HCT116 (cell line): ENCODE results near the gene CRLF1. TPM values are rescaled to one million over a fixed set of nuclear protein-coding genes. Genes with fewer than 3 reads are reported as not detected.

ENCODE experiments used
- ATAC-seq: fragments of 200-7000 bp; cut with Tn5 transposase; 2 replicates; pipeline ENCODE4 v1.9.1; 2020; ENCODE audit warnings: mild to moderate bottlenecking, moderate library complexity
- BruUV-seq: library from RNA; stranded (reverse); fragments of 400-500 nt; replicated peaks from 2 replicates; lab custom pipeline; 2021; lab: Mats Ljungman, UMichigan
- CTCF ChIA-PET: fragments of 300-600 bp; sonication (Branson Sonifier 250); formaldehyde crosslinking; loops from one replicate; lab custom pipeline; 2021; ENCODE audit warnings: antibody characterized with exemption; lab: Charles Lee
- POLR2A ChIA-PET: fragments of 300-600, 350-600 bp; sonication (Branson Sonifier 250); formaldehyde crosslinking; loops from one replicate; lab custom pipeline; 2021; ENCODE audit warnings: antibody characterized with exemption; lab: Charles Lee
- RAD21 ChIA-PET, 2 experiments: fragments of 300-600 bp; sonication (Branson Sonifier 250); formaldehyde crosslinking; loops; one replicate each; lab custom pipeline; 2023; ENCODE audit warnings: low total read pairs in 2 of 2; ENCODE audit not compliant: uncharacterized antibody in 2 of 2, unreplicated experiment in 2 of 2, low non-redundant PET in 1 of 2; lab: Charles Lee
- DNase-seq: peaks from one replicate; pipeline ENCODE4 v3.0.0-alpha.2; 2010; ENCODE audit warnings: low read depth, low spot score
- H2AFZ ChIP-seq: fragments of 200-600 bp; shearing (Covaris generic), sonication (generic); 2 replicates; pipeline ENCODE4 v1.6.1; 2017; ENCODE audit warnings: low read depth, mixed run types, mixed read lengths, antibody characterized with exemption, low read length; ENCODE audit not compliant: poor library complexity, severe bottlenecking
- H3K27ac ChIP-seq: 2 replicates; pipeline ENCODE4 v1.5.1; 2012; ENCODE audit warnings: low read depth, low read length
- H3K27me3 ChIP-seq: fragments of 200-600 bp; sonication (generic); 2 replicates; pipeline ENCODE4 v1.6.1; 2016; ENCODE audit warnings: mixed run types, low read length, mixed read lengths; ENCODE audit not compliant: insufficient read depth
- H3K36me3 ChIP-seq, 2 experiments: fragments of 200-500 bp in 1 of 2; fragments of 200-600 bp in 1 of 2; sonication (Bioruptor generic) in 1 of 2; sonication (generic) in 1 of 2; 2 replicates each; pipeline versions ENCODE4 v1.5.1 to v1.6.1; 2014 to 2016; ENCODE audit warnings: low read length in 2 of 2, inconsistent platforms in 1 of 2, mixed read lengths in 1 of 2, mixed run types in 1 of 2; ENCODE audit not compliant: insufficient read depth in 2 of 2, control insufficient read depth in 1 of 2
- H3K4me1 ChIP-seq, 2 experiments: fragments of 200-600 bp in 1 of 2; sonication (generic) in 1 of 2; 2 replicates each; pipeline versions ENCODE4 v1.5.1 to v1.6.1; 2012 to 2017; ENCODE audit warnings: low read length in 2 of 2, inconsistent platforms in 1 of 2, mild to moderate bottlenecking in 1 of 2, mixed read lengths in 1 of 2, mixed run types in 1 of 2, moderate library complexity in 1 of 2; ENCODE audit not compliant: insufficient read depth in 2 of 2, control insufficient read depth in 1 of 2
- H3K4me2 ChIP-seq: fragments of 200-600 bp; sonication (generic); 2 replicates; pipeline ENCODE4 v1.6.1; 2017; ENCODE audit warnings: mixed run types, low read length, mixed read lengths
- H3K4me3 ChIP-seq, 2 experiments: fragments of 200-600 bp in 1 of 2; sonication (generic) in 1 of 2; replicated peaks in 1 of 2; 2 replicates each; pipeline ENCODE4 v1.5.1; 2011 to 2016; ENCODE audit warnings: low read length in 2 of 2, control low read depth in 1 of 2, low read depth in 1 of 2, mild to moderate bottlenecking in 1 of 2, mixed read lengths in 1 of 2, mixed run types in 1 of 2
- H3K79me2 ChIP-seq: fragments of 200-600 bp; sonication (generic); 2 replicates; pipeline ENCODE4 v1.6.1; 2017; ENCODE audit warnings: mild to moderate bottlenecking, mixed run types, low read length, moderate library complexity, mixed read lengths; ENCODE audit not compliant: insufficient read depth
- H3K9ac ChIP-seq: fragments of 200-600 bp; sonication (generic); 2 replicates; pipeline ENCODE4 v1.6.1; 2016; ENCODE audit warnings: low read length, mixed read lengths
- H3K9me2 ChIP-seq: fragments of 200-600 bp; sonication (generic), shearing (Covaris generic); 2 replicates; pipeline ENCODE4 v1.6.1; 2017; ENCODE audit warnings: mixed run types, mild to moderate bottlenecking, moderate library complexity; ENCODE audit not compliant: insufficient read depth
- H3K9me3 ChIP-seq, 2 experiments: fragments of 200-500 bp in 1 of 2; fragments of 200-600 bp in 1 of 2; sonication (Bioruptor generic) in 1 of 2; sonication (generic) in 1 of 2; 2 replicates each; pipeline ENCODE4 v1.6.1; 2014 to 2017; ENCODE audit warnings: low read length in 2 of 2, mixed read lengths in 2 of 2, inconsistent platforms in 1 of 2, low read depth in 1 of 2, mild to moderate bottlenecking in 1 of 2, mixed run types in 1 of 2, moderate library complexity in 1 of 2; ENCODE audit not compliant: control insufficient read depth in 1 of 2, insufficient read depth in 1 of 2
- H4K20me1 ChIP-seq: fragments of 200-600 bp; sonication (generic), shearing (Covaris generic); 2 replicates; pipeline ENCODE4 v1.6.1; 2017; ENCODE audit warnings: mixed run types, mild to moderate bottlenecking, moderate library complexity; ENCODE audit not compliant: insufficient read depth
- CBX3 ChIP-seq: IDR thresholded peaks from 2 replicates; pipeline ENCODE4 v1.6.1; 2012; ENCODE audit warnings: low read depth
- EGR1 ChIP-seq: IDR thresholded peaks from 2 replicates; pipeline ENCODE4 v1.6.1; 2012; ENCODE audit warnings: low read depth
- FOSL1 ChIP-seq: IDR thresholded peaks from 2 replicates; pipeline ENCODE4 v1.6.1; 2012; ENCODE audit warnings: low read depth
- POLR2A ChIP-seq: IDR thresholded peaks from 2 replicates; pipeline ENCODE4 v1.7.0; 2011; ENCODE audit warnings: borderline replicate concordance; ENCODE audit not compliant: insufficient read depth, insufficient read length; ENCODE audit errors: extremely low read depth
- POLR2AphosphoS5 ChIP-seq: IDR thresholded peaks from 2 replicates; pipeline ENCODE4 v1.6.1; 2011; ENCODE audit warnings: mild to moderate bottlenecking, low read depth, low read length, moderate library complexity
- RAD21 ChIP-seq: IDR thresholded peaks from 2 replicates; pipeline ENCODE4 v1.6.1; 2012; ENCODE audit warnings: low read depth, mild to moderate bottlenecking
- SIN3A ChIP-seq: IDR thresholded peaks from 2 replicates; pipeline ENCODE4 v1.6.1; 2012; ENCODE audit warnings: low read depth
- SP1 ChIP-seq: IDR thresholded peaks from 2 replicates; pipeline ENCODE4 v1.6.1; 2012; ENCODE audit warnings: low read depth
- SRF ChIP-seq: IDR thresholded peaks from 2 replicates; pipeline ENCODE4 v1.6.1; 2012; ENCODE audit warnings: low read depth
- TCF7L2 ChIP-seq: IDR thresholded peaks from 2 replicates; pipeline ENCODE4 v1.7.0; 2011; ENCODE audit warnings: borderline replicate concordance, inconsistent platforms; ENCODE audit not compliant: insufficient read depth, insufficient read length; ENCODE audit errors: extremely low read depth
- YY1 ChIP-seq: IDR thresholded peaks from 2 replicates; pipeline ENCODE4 v1.6.1; 2011; ENCODE audit warnings: low read length, low read depth, moderate library complexity, mild to moderate bottlenecking; ENCODE audit not compliant: insufficient replicate concordance; ENCODE audit errors: extremely low read depth
- ZFX ChIP-seq: fragments of 450-650 bp; IDR thresholded peaks from 2 replicates; pipeline ENCODE4 v1.6.1; 2017
- ZNF274 ChIP-seq: fragments of 200-500 bp; sonication (Bioruptor generic); IDR thresholded peaks from 2 replicates; pipeline ENCODE4 v1.6.1; 2014; ENCODE audit warnings: mild to moderate bottlenecking, low read depth, low read length, inconsistent platforms
- intact Hi-C: fragments of 100-400 bp; cut with micrococcal nuclease; formaldehyde crosslinking; loops from 2 replicates; pipeline ENCODE4 v1.10.0; 2022
- total RNA-seq: library from RNA; stranded (reverse); gene quantifications from one replicate; pipeline ENCODE4 v1.2.1, GENCODE V29; 2021; ENCODE audit not compliant: unreplicated experiment
- TF ChIP-seq, protein P1 (sequence below): IDR thresholded peaks from 2 replicates; pipeline ENCODE4 v1.6.1; 2012
- TF ChIP-seq, protein P2 (sequence below): IDR thresholded peaks from 2 replicates; pipeline ENCODE4 v1.6.1; 2012; ENCODE audit warnings: low read depth
- TF ChIP-seq, protein P3 (sequence below): IDR thresholded peaks from 2 replicates; pipeline ENCODE4 v1.6.1; 2011; ENCODE audit warnings: mild to moderate bottlenecking, low read length, moderate library complexity; ENCODE audit not compliant: insufficient replicate concordance; ENCODE audit errors: extremely low read depth
- TF ChIP-seq, protein P4 (sequence below): IDR thresholded peaks from 2 replicates; pipeline ENCODE4 v1.6.1; 2012

CRLF1 gene
- total RNA-seq, 1 experiment from 2014 or later, result 43.0 TPM

DNA sequence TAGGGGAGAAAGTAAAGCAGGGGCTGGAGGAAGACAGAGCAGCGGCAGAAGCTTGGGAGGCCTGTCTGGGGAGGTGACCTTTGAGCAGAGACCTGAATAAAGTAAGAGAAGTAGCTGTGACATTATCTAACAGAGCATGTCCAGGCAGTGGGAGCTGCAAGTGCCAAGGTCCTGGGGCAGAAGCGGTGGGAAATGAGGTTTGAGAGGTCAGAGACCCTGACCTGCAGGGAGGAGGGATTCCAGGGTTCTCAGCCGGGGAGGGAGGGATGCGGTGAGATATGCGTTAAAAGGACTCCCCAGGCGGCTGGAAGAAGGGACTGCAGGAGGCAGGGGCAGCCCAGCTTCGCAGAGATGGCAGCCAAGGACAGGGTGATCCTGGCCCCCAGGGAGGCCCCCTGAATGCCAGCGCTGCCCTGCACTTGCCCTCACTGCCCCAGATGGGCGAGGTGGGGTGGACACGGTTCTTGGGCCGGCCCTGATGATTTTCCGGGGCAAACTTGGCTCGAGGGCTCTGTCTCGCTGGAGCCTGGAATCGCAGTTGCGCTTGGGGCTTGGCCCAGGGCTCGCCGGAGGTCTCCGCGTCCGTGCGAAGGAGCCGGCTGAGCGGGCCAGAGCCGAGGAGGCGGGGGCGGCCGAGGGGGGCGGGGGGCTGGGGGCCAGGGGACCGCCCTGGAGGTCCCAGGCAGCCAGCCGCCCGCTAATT lies 3.2 kb downstream of the CRLF1 start:
- intact Hi-C loops, result no loop called here
- no peak for ATAC-seq
- no peak for DNase-seq
- Histone ChIP-seq H3K9ac (no peak overlapping the region), H3K4me2 (no peak overlapping the region), H3K36me3 (no peaks in the 10 kb centered on the region), H4K20me1 (no peaks in the 10 kb centered on the region), H3K27ac (peak overlapping the region; percentile 17; the same call in 1 of the 2 replicates), H3K9me2 (no peaks in the 10 kb centered on the region), H3K4me1 (peaks cover 15 to 17% of the 10 kb centered on the region in 2 experiments), H2AFZ (no peak overlapping the region), H3K9me3 (no peaks in the 10 kb centered on the region), H3K79me2 (no peaks in the 10 kb centered on the region), H3K27me3 (peaks cover 4% of the 10 kb centered on the region; the same call in 1 of the 2 replicates), H3K4me3 (no peak overlapping the region)
- CTCF ChIA-PET, result interaction anchor here (1.4 kb wide), 1 partner anchor 9 kb away, joined by 4 read pairs; no protein-coding TSS in a partner anchor
- POLR2A ChIA-PET, result no interaction called here
- RAD21 ChIA-PET, result no interaction called here
- BruUV-seq, result no TSS peak
- TF ChIP-seq POLR2A (no peak), YY1 (no peak), POLR2AphosphoS5 (no peak), SIN3A (no peak), FOSL1 (no peak), CBX3 (no peak), SP1 (no peak), ZNF274 (no peak), RAD21 (no peak), TCF7L2 (no peak), EGR1 (no peak), ZFX (no peak), SRF (no peak)
- TF ChIP-seq, protein P1, sequence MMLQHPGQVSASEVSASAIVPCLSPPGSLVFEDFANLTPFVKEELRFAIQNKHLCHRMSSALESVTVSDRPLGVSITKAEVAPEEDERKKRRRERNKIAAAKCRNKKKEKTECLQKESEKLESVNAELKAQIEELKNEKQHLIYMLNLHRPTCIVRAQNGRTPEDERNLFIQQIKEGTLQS, result no peak
- TF ChIP-seq, protein P2, sequence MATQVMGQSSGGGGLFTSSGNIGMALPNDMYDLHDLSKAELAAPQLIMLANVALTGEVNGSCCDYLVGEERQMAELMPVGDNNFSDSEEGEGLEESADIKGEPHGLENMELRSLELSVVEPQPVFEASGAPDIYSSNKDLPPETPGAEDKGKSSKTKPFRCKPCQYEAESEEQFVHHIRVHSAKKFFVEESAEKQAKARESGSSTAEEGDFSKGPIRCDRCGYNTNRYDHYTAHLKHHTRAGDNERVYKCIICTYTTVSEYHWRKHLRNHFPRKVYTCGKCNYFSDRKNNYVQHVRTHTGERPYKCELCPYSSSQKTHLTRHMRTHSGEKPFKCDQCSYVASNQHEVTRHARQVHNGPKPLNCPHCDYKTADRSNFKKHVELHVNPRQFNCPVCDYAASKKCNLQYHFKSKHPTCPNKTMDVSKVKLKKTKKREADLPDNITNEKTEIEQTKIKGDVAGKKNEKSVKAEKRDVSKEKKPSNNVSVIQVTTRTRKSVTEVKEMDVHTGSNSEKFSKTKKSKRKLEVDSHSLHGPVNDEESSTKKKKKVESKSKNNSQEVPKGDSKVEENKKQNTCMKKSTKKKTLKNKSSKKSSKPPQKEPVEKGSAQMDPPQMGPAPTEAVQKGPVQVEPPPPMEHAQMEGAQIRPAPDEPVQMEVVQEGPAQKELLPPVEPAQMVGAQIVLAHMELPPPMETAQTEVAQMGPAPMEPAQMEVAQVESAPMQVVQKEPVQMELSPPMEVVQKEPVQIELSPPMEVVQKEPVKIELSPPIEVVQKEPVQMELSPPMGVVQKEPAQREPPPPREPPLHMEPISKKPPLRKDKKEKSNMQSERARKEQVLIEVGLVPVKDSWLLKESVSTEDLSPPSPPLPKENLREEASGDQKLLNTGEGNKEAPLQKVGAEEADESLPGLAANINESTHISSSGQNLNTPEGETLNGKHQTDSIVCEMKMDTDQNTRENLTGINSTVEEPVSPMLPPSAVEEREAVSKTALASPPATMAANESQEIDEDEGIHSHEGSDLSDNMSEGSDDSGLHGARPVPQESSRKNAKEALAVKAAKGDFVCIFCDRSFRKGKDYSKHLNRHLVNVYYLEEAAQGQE, result no peak
- TF ChIP-seq, protein P3, sequence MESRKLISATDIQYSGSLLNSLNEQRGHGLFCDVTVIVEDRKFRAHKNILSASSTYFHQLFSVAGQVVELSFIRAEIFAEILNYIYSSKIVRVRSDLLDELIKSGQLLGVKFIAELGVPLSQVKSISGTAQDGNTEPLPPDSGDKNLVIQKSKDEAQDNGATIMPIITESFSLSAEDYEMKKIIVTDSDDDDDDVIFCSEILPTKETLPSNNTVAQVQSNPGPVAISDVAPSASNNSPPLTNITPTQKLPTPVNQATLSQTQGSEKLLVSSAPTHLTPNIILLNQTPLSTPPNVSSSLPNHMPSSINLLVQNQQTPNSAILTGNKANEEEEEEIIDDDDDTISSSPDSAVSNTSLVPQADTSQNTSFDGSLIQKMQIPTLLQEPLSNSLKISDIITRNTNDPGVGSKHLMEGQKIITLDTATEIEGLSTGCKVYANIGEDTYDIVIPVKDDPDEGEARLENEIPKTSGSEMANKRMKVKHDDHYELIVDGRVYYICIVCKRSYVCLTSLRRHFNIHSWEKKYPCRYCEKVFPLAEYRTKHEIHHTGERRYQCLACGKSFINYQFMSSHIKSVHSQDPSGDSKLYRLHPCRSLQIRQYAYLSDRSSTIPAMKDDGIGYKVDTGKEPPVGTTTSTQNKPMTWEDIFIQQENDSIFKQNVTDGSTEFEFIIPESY, result no peak
- TF ChIP-seq, protein P4, sequence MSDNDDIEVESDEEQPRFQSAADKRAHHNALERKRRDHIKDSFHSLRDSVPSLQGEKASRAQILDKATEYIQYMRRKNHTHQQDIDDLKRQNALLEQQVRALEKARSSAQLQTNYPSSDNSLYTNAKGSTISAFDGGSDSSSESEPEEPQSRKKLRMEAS, result no peak
